OCI-LY1 (cell line): Measurements from ENCODE around the gene CUX1.

Experiments used
- H2AFZ ChIP-seq: fragments of 200-600 bp; sonication (generic), shearing (Covaris generic); 2 replicates; pipeline ENCODE4 v1.6.0; 2014; ENCODE audit warnings: antibody characterized with exemption, mild to moderate bottlenecking, low read length
- H3F3A ChIP-seq: fragments of 200-600 bp; sonication (generic), shearing (Covaris generic); 2 replicates; pipeline ENCODE4 v1.6.0; 2014; ENCODE audit warnings: mild to moderate bottlenecking, antibody characterized with exemption, low read length, moderate library complexity; ENCODE audit not compliant: insufficient read depth
- H3K27ac ChIP-seq: fragments of 200-600 bp; sonication (generic); 2 replicates; pipeline ENCODE4 v1.5.1; 2014; ENCODE audit warnings: low read length, mixed run types, mild to moderate bottlenecking, low read depth; ENCODE audit not compliant: poor library complexity, severe bottlenecking
- H3K27me3 ChIP-seq: fragments of 200-600 bp; sonication (generic); 2 replicates; pipeline ENCODE4 v1.6.0; 2014; ENCODE audit warnings: antibody characterized with exemption, mild to moderate bottlenecking, low read length, moderate library complexity; ENCODE audit not compliant: insufficient read depth
- H3K36me3 ChIP-seq: fragments of 200-600 bp; sonication (generic); 2 replicates; pipeline ENCODE4 v1.6.1; 2014; ENCODE audit warnings: mild to moderate bottlenecking, antibody characterized with exemption, low read length, moderate library complexity, mixed read lengths; ENCODE audit not compliant: insufficient read depth
- H3K4me1 ChIP-seq: fragments of 200-600 bp; sonication (generic); 2 replicates; pipeline ENCODE4 v1.5.1; 2014; ENCODE audit warnings: mild to moderate bottlenecking, low read length, moderate library complexity; ENCODE audit not compliant: insufficient read depth, severe bottlenecking
- H3K4me2 ChIP-seq: fragments of 200-600 bp; sonication (generic), shearing (Covaris generic); 2 replicates; pipeline ENCODE4 v1.6.1; 2014; ENCODE audit warnings: low read length
- H3K4me3 ChIP-seq: fragments of 200-600 bp; sonication (generic); 2 replicates; pipeline ENCODE4 v1.5.1; 2014; ENCODE audit warnings: low read length, low read depth, mild to moderate bottlenecking, mixed read lengths; ENCODE audit not compliant: poor library complexity, severe bottlenecking
- H3K79me2 ChIP-seq: fragments of 200-600 bp; shearing (Covaris generic); 2 replicates; pipeline ENCODE4 v1.6.1; 2016; ENCODE audit warnings: mixed run types, low read length, mixed read lengths; ENCODE audit not compliant: insufficient read depth
- H3K9ac ChIP-seq: fragments of 200-600 bp; sonication (generic), shearing (Covaris generic); 2 replicates; pipeline ENCODE4 v1.6.1; 2014; ENCODE audit warnings: mild to moderate bottlenecking, low read length, mixed read lengths
- H3K9me2 ChIP-seq: fragments of 200-600 bp; sonication (generic), shearing (Covaris generic); 2 replicates; pipeline ENCODE4 v1.6.1; 2014; ENCODE audit warnings: low read depth, mild to moderate bottlenecking, low read length, mixed read lengths
- H3K9me3 ChIP-seq: fragments of 200-600 bp; shearing (Covaris generic); 2 replicates; pipeline ENCODE4 v1.6.1; 2014; ENCODE audit warnings: low read length, mixed read lengths
- H4K20me1 ChIP-seq: fragments of 200-600 bp; sonication (generic), shearing (Covaris generic); 2 replicates; pipeline ENCODE4 v1.6.0; 2016; ENCODE audit warnings: mild to moderate bottlenecking, low read length; ENCODE audit not compliant: insufficient read depth
- EZH2 ChIP-seq: fragments of 200-600 bp; sonication (generic), shearing (Covaris generic); IDR thresholded peaks from 2 replicates; pipeline ENCODE4 v1.8.0; 2017; ENCODE audit warnings: borderline replicate concordance, mixed run types, mild to moderate bottlenecking, antibody characterized with exemption, low read length, moderate library complexity, mixed read lengths
- TF ChIP-seq, protein P1 (sequence below): fragments of 200-600 bp; sonication (generic), shearing (Covaris generic); IDR thresholded peaks from 2 replicates; pipeline ENCODE4 v1.5.1; 2017; ENCODE audit warnings: mild to moderate bottlenecking, antibody characterized with exemption, low read length, moderate library complexity, mixed read lengths

CUX1 gene

GRCh38 chr7:101870361-101871062 lies 53.1 kb downstream of the CUX1 start:
- Histone ChIP-seq H3K79me2 (peaks cover 65% of the 10 kb centered on the region), H4K20me1 (no peaks in the 10 kb centered on the region), H3K27ac (peak overlapping the region; percentile 96), H3K9me2 (no peaks in the 10 kb centered on the region), H3F3A (peaks cover 22% of the 10 kb centered on the region), H3K9ac (peak overlapping the region; percentile 69), H3K4me3 (peak overlapping the region; percentile 39), H3K36me3 (peaks cover 21% of the 10 kb centered on the region; the same call in 1 of the 2 replicates), H3K4me1 (peaks cover 99% of the 10 kb centered on the region), H3K4me2 (peak overlapping the region; percentile 64), H2AFZ (no peak overlapping the region), H3K27me3 (no peaks in the 10 kb centered on the region), H3K9me3 (no peaks in the 10 kb centered on the region)
- TF ChIP-seq EZH2 = no peak
- TF ChIP-seq, protein P1, sequence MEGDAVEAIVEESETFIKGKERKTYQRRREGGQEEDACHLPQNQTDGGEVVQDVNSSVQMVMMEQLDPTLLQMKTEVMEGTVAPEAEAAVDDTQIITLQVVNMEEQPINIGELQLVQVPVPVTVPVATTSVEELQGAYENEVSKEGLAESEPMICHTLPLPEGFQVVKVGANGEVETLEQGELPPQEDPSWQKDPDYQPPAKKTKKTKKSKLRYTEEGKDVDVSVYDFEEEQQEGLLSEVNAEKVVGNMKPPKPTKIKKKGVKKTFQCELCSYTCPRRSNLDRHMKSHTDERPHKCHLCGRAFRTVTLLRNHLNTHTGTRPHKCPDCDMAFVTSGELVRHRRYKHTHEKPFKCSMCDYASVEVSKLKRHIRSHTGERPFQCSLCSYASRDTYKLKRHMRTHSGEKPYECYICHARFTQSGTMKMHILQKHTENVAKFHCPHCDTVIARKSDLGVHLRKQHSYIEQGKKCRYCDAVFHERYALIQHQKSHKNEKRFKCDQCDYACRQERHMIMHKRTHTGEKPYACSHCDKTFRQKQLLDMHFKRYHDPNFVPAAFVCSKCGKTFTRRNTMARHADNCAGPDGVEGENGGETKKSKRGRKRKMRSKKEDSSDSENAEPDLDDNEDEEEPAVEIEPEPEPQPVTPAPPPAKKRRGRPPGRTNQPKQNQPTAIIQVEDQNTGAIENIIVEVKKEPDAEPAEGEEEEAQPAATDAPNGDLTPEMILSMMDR = peak; percentile 66

- Histone ChIP-seq H3K79me2 (peaks cover 65% of the 10 kb centered on the region), H3K27ac (peak overlapping the region; percentile 96), H3K4me2 (peak overlapping the region; percentile 64), H3K36me3 (peaks cover 19% of the 10 kb centered on the region), H3K9ac (peak overlapping the region; percentile 69), H3K9me2 (no peaks in the 10 kb centered on the region), H3K4me1 (peaks cover 99% of the 10 kb centered on the region), H3K4me3 (peak overlapping the region; percentile 39), H4K20me1 (no peaks in the 10 kb centered on the region), H3K9me3 (no peaks in the 10 kb centered on the region), H2AFZ (no peak overlapping the region), H3F3A (peaks cover 14% of the 10 kb centered on the region), H3K27me3 (no peaks in the 10 kb centered on the region)
- TF ChIP-seq EZH2 = no peak
- TF ChIP-seq, protein P1 = no peak
Observed at GRCh38 chr7:101871351-101871750, 53.9 kb downstream of the CUX1 start.

DNA sequence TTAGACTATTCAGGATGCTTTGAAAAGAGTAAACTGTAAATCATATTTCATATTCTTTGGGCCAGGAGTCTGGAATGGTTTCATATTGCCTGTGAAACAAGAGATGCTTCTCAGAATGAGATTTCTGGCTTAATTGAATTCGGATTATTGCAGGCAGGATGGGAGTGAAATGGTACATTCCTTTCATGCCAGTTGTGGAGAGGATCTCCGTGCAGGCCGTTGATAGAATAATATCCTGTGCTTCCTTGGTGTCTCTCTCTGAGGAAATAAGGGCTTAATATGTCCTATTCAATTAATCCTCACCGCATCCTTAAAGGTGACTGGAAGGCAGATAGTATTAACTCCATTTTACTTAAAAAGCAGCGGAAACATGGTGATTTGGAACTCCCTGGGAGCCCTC lies 56.6 kb downstream of the CUX1 start:
- Histone ChIP-seq H3K9me3 (no peaks in the 10 kb centered on the region), H4K20me1 (no peaks in the 10 kb centered on the region), H3K9ac (peak overlapping the region; percentile 3; the same call in 1 of the 2 replicates), H2AFZ (no peak overlapping the region), H3K36me3 (peaks cover 18% of the 10 kb centered on the region), H3F3A (peaks cover 6% of the 10 kb centered on the region), H3K79me2 (peaks cover 85% of the 10 kb centered on the region), H3K9me2 (no peaks in the 10 kb centered on the region), H3K27ac (peak overlapping the region; percentile 70), H3K27me3 (no peaks in the 10 kb centered on the region), H3K4me1 (peaks cover 99% of the 10 kb centered on the region), H3K4me2 (peak overlapping the region; percentile 35), H3K4me3 (no peak overlapping the region)
- TF ChIP-seq, protein P1 = no peak
- no peak for TF ChIP-seq EZH2
